HEK293T (cell line): ENCODE data around the gene RPS6KA5.

ENCODE experiments used
- CTCF ChIA-PET: fragments of 350-600 bp; formaldehyde crosslinking; extraction: SDS; loops from one replicate; lab custom pipeline; 2021; ENCODE audit warnings: antibody characterized with exemption, inconsistent platforms; lab: Yijun Ruan, JAX
- POLR2A ChIA-PET: fragments of 350-600 bp; formaldehyde crosslinking; extraction: SDS; loops from one replicate; lab custom pipeline; 2020; ENCODE audit warnings: antibody characterized with exemption, inconsistent platforms; lab: Yijun Ruan, JAX
- DNase-seq: peaks from one replicate; pipeline ENCODE4 v3.0.0; 2012; ENCODE audit warnings: mixed read lengths; ENCODE audit errors: extremely low spot score
- ARNT ChIP-seq: fragments of 450-650 bp; IDR thresholded peaks from 2 replicates; pipeline ENCODE4 v1.6.1; 2017; ENCODE audit warnings: mild to moderate bottlenecking
- BHLHE40 ChIP-seq: fragments of 450-650 bp; IDR thresholded peaks from 2 replicates; pipeline ENCODE4 v1.6.1; 2016; ENCODE audit warnings: mild to moderate bottlenecking, moderate library complexity, borderline replicate concordance
- CTBP1 ChIP-seq: fragments of 450-650 bp; IDR thresholded peaks from 2 replicates; pipeline ENCODE4 v1.6.1; 2016; ENCODE audit warnings: borderline replicate concordance
- ELF4 ChIP-seq: fragments of 450-650 bp; IDR thresholded peaks from 2 replicates; pipeline ENCODE4 v1.6.1; 2017; ENCODE audit warnings: antibody characterized with exemption
- FOXA1 ChIP-seq: fragments of 450-650 bp; IDR thresholded peaks from 2 replicates; pipeline ENCODE4 v1.6.1; 2016; ENCODE audit warnings: mild to moderate bottlenecking
- FOXK2 ChIP-seq: fragments of 450-650 bp; IDR thresholded peaks from 2 replicates; pipeline ENCODE4 v1.6.1; 2016; ENCODE audit warnings: mild to moderate bottlenecking
- FOXM1 ChIP-seq: fragments of 450-650 bp; IDR thresholded peaks from 2 replicates; pipeline ENCODE4 v1.6.1; 2017; ENCODE audit warnings: mild to moderate bottlenecking, borderline replicate concordance
- HDGF ChIP-seq: fragments of 450-650 bp; IDR thresholded peaks from 2 replicates; pipeline ENCODE4 v1.6.1; 2017; ENCODE audit warnings: antibody characterized with exemption, borderline replicate concordance
- L3MBTL2 ChIP-seq: fragments of 450-650 bp; conservative IDR thresholded peaks from 2 replicates; pipeline ENCODE4 v1.6.1; 2016; ENCODE audit warnings: mild to moderate bottlenecking
- LEF1 ChIP-seq: fragments of 450-650 bp; IDR thresholded peaks from 2 replicates; pipeline ENCODE4 v1.6.1; 2017; ENCODE audit warnings: mild to moderate bottlenecking, borderline replicate concordance
- NFRKB ChIP-seq: fragments of 450-650 bp; IDR thresholded peaks from 2 replicates; pipeline ENCODE4 v1.6.1; 2016; ENCODE audit warnings: mild to moderate bottlenecking, moderate library complexity
- PKNOX1 ChIP-seq: fragments of 450-650 bp; IDR thresholded peaks from 2 replicates; pipeline ENCODE4 v1.6.1; 2016
- SP1 ChIP-seq: fragments of 450-650 bp; IDR thresholded peaks from 2 replicates; pipeline ENCODE4 v1.6.1; 2017
- SUZ12 ChIP-seq: fragments of 450-650 bp; IDR thresholded peaks from 2 replicates; pipeline ENCODE4 v1.6.1; 2016; ENCODE audit warnings: mild to moderate bottlenecking
- TARDBP ChIP-seq: fragments of 450-650 bp; IDR thresholded peaks from 2 replicates; pipeline ENCODE4 v1.6.1; 2016
- ZNF384 ChIP-seq: fragments of 450-650 bp; IDR thresholded peaks from 2 replicates; pipeline ENCODE4 v1.6.1; 2016

RPS6KA5 gene

GRCh38 chr14:90871605-90872233 is 188.7 kb downstream of the RPS6KA5 start:
- TF ChIP-seq NFRKB (no peak), BHLHE40 (no peak), SUZ12 (no peak), ELF4 (no peak)
- POLR2A ChIA-PET: no interaction called here
- no peak for DNase-seq
- CTCF ChIA-PET: interaction anchor here (0.6 kb wide), 1 partner anchor 229 kb away, joined by 3 read pairs; no protein-coding TSS in a partner anchor

GRCh38 chr14:90870950-90871604 is 189.4 kb downstream of the RPS6KA5 start:
- ChIA-PET POLR2A (no interaction called here), CTCF (interaction anchor here (0.6 kb wide), 1 partner anchor 228 kb away, joined by 3 read pairs; no protein-coding TSS in a partner anchor)
- DNase-seq: no peak
- no peak for TF ChIP-seq PKNOX1
- no peak for TF ChIP-seq HDGF
- no peak for TF ChIP-seq SP1
- TF ChIP-seq FOXK2: no peak
- TF ChIP-seq SUZ12: no peak
- TF ChIP-seq CTBP1: no peak
- TF ChIP-seq ZNF384: no peak
- no peak for TF ChIP-seq ARNT
- TF ChIP-seq NFRKB: no peak
- TF ChIP-seq ELF4: no peak
- TF ChIP-seq LEF1: no peak
- no peak for TF ChIP-seq BHLHE40
- no peak for TF ChIP-seq FOXM1
- TF ChIP-seq TARDBP: no peak
- no peak for TF ChIP-seq FOXA1
- no peak for TF ChIP-seq L3MBTL2

- TF ChIP-seq HDGF: no peak
- TF ChIP-seq SUZ12: no peak
- TF ChIP-seq ELF4: no peak
- no peak for TF ChIP-seq ZNF384
- no peak for TF ChIP-seq FOXA1
- CTCF ChIA-PET: no interaction called here
- POLR2A ChIA-PET: no interaction called here
- DNase-seq: no peak
Observed at GRCh38 chr14:90867501-90867900, 192.9 kb downstream of the RPS6KA5 start.

- CTCF ChIA-PET: interaction anchor here (1.4 kb wide), 1 partner anchor 36 kb away, joined by 3 read pairs; no protein-coding TSS in a partner anchor
- POLR2A ChIA-PET: interaction anchor here (2.0 kb wide), 1 partner anchor 18 kb away, joined by 4 read pairs; no protein-coding TSS in a partner anchor
Observed at GRCh38 chr14:90866833-90867232, 193.6 kb downstream of the RPS6KA5 start.

GRCh38 chr14:90864741-90865140 is 195.7 kb downstream of the RPS6KA5 start:
- ChIA-PET POLR2A (no interaction called here), CTCF (interaction anchor here (0.6 kb wide), 1 partner anchor 307 kb away, joined by 3 read pairs; no protein-coding TSS in a partner anchor)
- DNase-seq: no peak
- no peak for TF ChIP-seq FOXK2
- no peak for TF ChIP-seq HDGF
- TF ChIP-seq BHLHE40: no peak
- TF ChIP-seq LEF1: no peak
- no peak for TF ChIP-seq FOXM1
- TF ChIP-seq SP1: no peak
- no peak for TF ChIP-seq ARNT
- no peak for TF ChIP-seq ELF4
- TF ChIP-seq TARDBP: no peak
- TF ChIP-seq ZNF384: no peak
- no peak for TF ChIP-seq NFRKB
- TF ChIP-seq CTBP1: no peak
- no peak for TF ChIP-seq PKNOX1
- no peak for TF ChIP-seq SUZ12
- no peak for TF ChIP-seq FOXA1
- TF ChIP-seq L3MBTL2: no peak

More at GRCh38 chr14:90866833-90867232, 193.6 kb downstream of the RPS6KA5 start:
- no peak for TF ChIP-seq FOXA1
- no peak for TF ChIP-seq ZNF384
- no peak for TF ChIP-seq NFRKB
- TF ChIP-seq ELF4: no peak
- TF ChIP-seq LEF1: no peak
- no peak for TF ChIP-seq HDGF
- no peak for TF ChIP-seq SP1
- TF ChIP-seq TARDBP: no peak
- no peak for TF ChIP-seq CTBP1
- TF ChIP-seq FOXK2: no peak
- TF ChIP-seq L3MBTL2: no peak
- TF ChIP-seq SUZ12: no peak
- no peak for TF ChIP-seq BHLHE40
- TF ChIP-seq PKNOX1: no peak
- no peak for TF ChIP-seq ARNT
- TF ChIP-seq FOXM1: no peak
- no peak for DNase-seq

GRCh38 chr14:90858511-90858910 is 201.9 kb downstream of the RPS6KA5 start:
- no peak for DNase-seq
- CTCF ChIA-PET: no interaction called here
- POLR2A ChIA-PET: no interaction called here
- TF ChIP-seq TARDBP: no peak
- no peak for TF ChIP-seq SUZ12
- TF ChIP-seq FOXA1: no peak
- TF ChIP-seq HDGF: no peak
- no peak for TF ChIP-seq LEF1
- no peak for TF ChIP-seq SP1
- TF ChIP-seq FOXK2: no peak
- no peak for TF ChIP-seq ELF4
